Body of pancreas (tissue), 4 donors: Measurements from ENCODE around the gene IFI16.

Source experiments
- CTCF ChIP-seq, 7 experiments: fragments of 450-650 bp in 4 of 7; fragments of 200-600 bp in 3 of 7; sonication (generic) in 3 of 7; IDR thresholded peaks; one replicate each; pipeline ENCODE4 v1.5.1; 2016 to 2019; ENCODE audit warnings: antibody characterized with exemption in 7 of 7
- POLR2A ChIP-seq, 3 donors: fragments of 450-650 bp; IDR thresholded peaks; one replicate each; pipeline ENCODE4 v1.6.1; 2016; ENCODE audit warnings: antibody characterized with exemption in 3 of 3, mild to moderate bottlenecking in 2 of 3

DNA sequence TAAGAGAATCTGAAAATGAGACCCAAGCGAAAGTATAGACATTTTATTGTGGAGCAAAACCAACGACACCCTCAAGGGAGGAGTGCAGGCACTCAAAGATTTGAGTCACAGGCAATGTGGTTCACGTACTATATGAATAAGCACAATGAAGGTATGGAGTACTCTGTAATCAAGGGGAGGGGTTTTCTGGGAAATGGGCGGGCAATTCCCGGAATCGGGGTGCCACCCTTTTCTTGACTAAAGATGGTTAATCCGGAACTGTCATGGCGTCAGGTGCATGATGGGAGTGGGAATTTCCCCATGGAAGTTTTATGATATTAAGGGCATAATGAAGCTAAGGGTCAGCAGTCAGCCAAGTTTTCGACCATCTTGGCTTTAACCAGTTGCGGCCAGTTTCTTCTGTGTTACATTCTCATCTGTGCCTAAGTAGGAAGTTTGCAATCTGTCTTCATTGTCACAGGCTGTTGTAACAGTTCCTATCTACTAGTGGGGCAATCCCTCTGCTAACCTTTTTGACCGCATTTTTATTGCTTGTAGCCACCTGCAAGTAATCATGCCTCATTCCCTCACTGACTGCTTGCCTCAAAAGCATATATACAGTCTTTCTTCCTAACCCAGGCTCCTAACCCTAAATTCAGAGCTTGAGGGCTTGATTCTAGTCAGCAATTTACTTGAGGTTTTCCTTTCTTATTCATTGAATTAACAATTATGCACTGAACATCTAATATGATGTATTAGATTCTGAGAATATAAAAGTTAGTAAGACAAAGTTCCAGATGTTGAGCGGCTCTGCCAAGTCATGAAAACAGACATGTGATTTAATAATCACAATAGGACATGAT, 67.6 kb downstream of the IFI16 start:
- TF ChIP-seq CTCF (IDR thresholded peaks at IDR 0.05), result no peak
- TF ChIP-seq POLR2A (IDR thresholded peaks at IDR 0.05), result no peak
